Astrocyte (in vitro differentiated cells and primary cell): ENCODE results near the gene ORAI1. TPM values are rescaled to one million over a fixed set of nuclear protein-coding genes. Genes with fewer than 3 reads are reported as not detected.

Experiments used
- DNase-seq: peaks from one replicate; pipeline ENCODE4 v3.0.0-alpha.2; 2010; ENCODE audit warnings: low read depth
- FAIRE-seq: peaks from 2 replicates; lab custom pipeline; 2011; peaks lifted over from hg19 to GRCh38; lab: Jason Lieb, UNC
- H2AFZ ChIP-seq: 2 replicates; pipeline ENCODE4 v1.6.0; 2012; ENCODE audit warnings: low read depth, low read length, inconsistent platforms
- H3K27ac ChIP-seq: 2 replicates; pipeline ENCODE4 v1.5.1; 2011; ENCODE audit warnings: low read depth, low read length, inconsistent platforms
- H3K27me3 ChIP-seq: 2 replicates; pipeline ENCODE4 v1.6.0; 2011; ENCODE audit warnings: low read length, inconsistent platforms; ENCODE audit not compliant: insufficient read depth
- H3K36me3 ChIP-seq: 2 replicates; pipeline ENCODE4 v1.5.1; 2011; ENCODE audit warnings: low read length, inconsistent platforms; ENCODE audit not compliant: insufficient read depth
- H3K4me1 ChIP-seq: 2 replicates; pipeline ENCODE4 v1.5.1; 2011; ENCODE audit warnings: low read length, inconsistent platforms; ENCODE audit not compliant: insufficient read depth
- H3K4me2 ChIP-seq: 2 replicates; pipeline ENCODE4 v1.6.0; 2012; ENCODE audit warnings: low read length, inconsistent platforms
- H3K4me3 ChIP-seq: 2 replicates; pipeline ENCODE4 v1.5.1; 2011; ENCODE audit warnings: low read depth, mild to moderate bottlenecking, low read length, inconsistent platforms; ENCODE audit not compliant: insufficient read depth
- H3K79me2 ChIP-seq: 2 replicates; pipeline ENCODE4 v1.6.0; 2012; ENCODE audit warnings: mild to moderate bottlenecking, low read length, inconsistent platforms; ENCODE audit not compliant: insufficient read depth
- H3K9ac ChIP-seq: 2 replicates; pipeline ENCODE4 v1.6.0; 2012; ENCODE audit warnings: mild to moderate bottlenecking, low read length, inconsistent platforms
- H3K9me3 ChIP-seq: 2 replicates; pipeline ENCODE4 v1.5.1; 2012; ENCODE audit warnings: low read depth, mild to moderate bottlenecking, low read length, inconsistent platforms; ENCODE audit not compliant: insufficient read depth
- H4K20me1 ChIP-seq: 2 replicates; pipeline ENCODE4 v1.6.0; 2012; ENCODE audit warnings: low read length, inconsistent platforms; ENCODE audit not compliant: insufficient read depth
- H3K27ac Mint-ChIP-seq: one replicate; pipeline ENCODE4 v1.8.0; 2021; ENCODE audit warnings: mild to moderate bottlenecking, mixed read lengths; ENCODE audit not compliant: unreplicated experiment
- H3K27me3 Mint-ChIP-seq: one replicate; pipeline ENCODE4 v1.8.0; 2021; ENCODE audit warnings: low read depth, mixed read lengths; ENCODE audit not compliant: unreplicated experiment
- H3K36me3 Mint-ChIP-seq: one replicate; pipeline ENCODE4 v1.8.0; 2021; ENCODE audit warnings: low read depth, mixed read lengths; ENCODE audit not compliant: unreplicated experiment
- H3K4me1 Mint-ChIP-seq: one replicate; pipeline ENCODE4 v1.8.0; 2021; ENCODE audit warnings: low read depth, mixed read lengths; ENCODE audit not compliant: unreplicated experiment
- H3K4me3 Mint-ChIP-seq: one replicate; pipeline ENCODE4 v1.8.0; 2021; ENCODE audit warnings: mild to moderate bottlenecking, moderate library complexity, mixed read lengths; ENCODE audit not compliant: unreplicated experiment
- H3K9me3 Mint-ChIP-seq: one replicate; pipeline ENCODE4 v1.8.0; 2021; ENCODE audit warnings: mild to moderate bottlenecking, mixed read lengths; ENCODE audit not compliant: unreplicated experiment
- CTCF ChIP-seq: IDR thresholded peaks from 2 replicates; pipeline ENCODE4 v1.5.1; 2011; ENCODE audit warnings: low read depth, mild to moderate bottlenecking, inconsistent platforms, low read length, moderate library complexity; ENCODE audit not compliant: insufficient read depth
- EZH2 ChIP-seq: IDR thresholded peaks from 2 replicates; pipeline ENCODE4 v1.6.1; 2012; ENCODE audit warnings: mild to moderate bottlenecking, low read length, inconsistent platforms; ENCODE audit not compliant: insufficient read depth
- total RNA-seq: library from RNA; stranded (reverse); gene quantifications from 2 replicates; pipeline ENCODE4 v1.2.1, GENCODE V29; 2021

Gene ORAI1
- total RNA-seq, 1 donor from 2014 or later = 20.4 TPM

GRCh38 chr12:121596526-121596925 is 29.8 kb upstream of the ORAI1 start:
- Mint-ChIP-seq H3K4me3 (no peak overlapping the region), H3K27ac (no peak overlapping the region), H3K4me1 (peaks cover 4% of the 10 kb centered on the region), H3K36me3 (no peaks in the 10 kb centered on the region), H3K27me3 (no peaks in the 10 kb centered on the region), H3K9me3 (no peaks in the 10 kb centered on the region)
- Histone ChIP-seq H3K79me2 (no peaks in the 10 kb centered on the region), H3K36me3 (no peaks in the 10 kb centered on the region), H3K4me3 (no peak overlapping the region), H2AFZ (no peak overlapping the region), H3K4me2 (no peak overlapping the region), H3K27me3 (no peaks in the 10 kb centered on the region), H3K4me1 (no peaks in the 10 kb centered on the region), H4K20me1 (no peaks in the 10 kb centered on the region), H3K9ac (no peak overlapping the region), H3K9me3 (no peaks in the 10 kb centered on the region), H3K27ac (no peak overlapping the region)
- no peak for DNase-seq
- TF ChIP-seq EZH2 (no peak), CTCF (no peak)
- no peak for FAIRE-seq

DNA sequence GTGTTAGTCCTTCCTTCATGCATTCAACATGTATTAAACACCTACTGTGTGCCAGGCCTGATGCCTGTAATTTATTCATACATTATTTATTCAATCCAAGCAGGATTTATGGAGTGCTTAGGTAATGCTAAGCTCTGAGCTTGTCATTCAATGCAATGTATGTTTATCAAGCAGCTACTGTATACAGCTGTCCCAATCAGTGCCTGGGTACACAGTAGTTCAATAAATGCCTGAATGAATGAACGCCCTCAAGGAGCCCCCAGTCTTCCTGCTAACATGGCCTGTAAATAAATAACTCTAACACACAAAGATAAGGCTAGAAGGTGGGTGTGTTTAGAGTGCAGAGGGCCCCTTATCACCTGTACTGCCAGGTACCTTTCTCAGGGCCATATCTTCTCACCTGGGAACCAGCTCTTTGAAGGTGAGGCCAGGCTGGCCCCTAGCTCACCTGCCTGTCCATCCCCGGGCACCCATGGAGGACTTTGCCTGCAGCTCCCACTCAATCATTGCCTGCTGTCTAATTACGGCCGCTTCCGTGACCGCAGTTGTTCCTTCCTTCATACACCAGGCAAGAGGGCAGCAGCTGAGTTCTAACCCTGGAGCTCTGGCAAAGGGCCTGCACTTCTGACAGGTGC is 25.5 kb upstream of the ORAI1 start:
- Mint-ChIP-seq H3K4me1 (no peaks in the 10 kb centered on the region), H3K27me3 (no peaks in the 10 kb centered on the region), H3K9me3 (no peaks in the 10 kb centered on the region), H3K27ac (no peak overlapping the region), H3K4me3 (no peak overlapping the region), H3K36me3 (no peaks in the 10 kb centered on the region)
- Histone ChIP-seq H3K4me2 (no peak overlapping the region), H4K20me1 (no peaks in the 10 kb centered on the region), H2AFZ (no peak overlapping the region), H3K4me1 (no peaks in the 10 kb centered on the region), H3K9me3 (no peaks in the 10 kb centered on the region), H3K79me2 (no peaks in the 10 kb centered on the region), H3K36me3 (no peaks in the 10 kb centered on the region), H3K27me3 (no peaks in the 10 kb centered on the region), H3K4me3 (no peak overlapping the region), H3K27ac (no peak overlapping the region), H3K9ac (no peak overlapping the region)
- no peak for TF ChIP-seq EZH2
- TF ChIP-seq CTCF = no peak
- DNase-seq (no peak), FAIRE-seq (no peak)

DNA sequence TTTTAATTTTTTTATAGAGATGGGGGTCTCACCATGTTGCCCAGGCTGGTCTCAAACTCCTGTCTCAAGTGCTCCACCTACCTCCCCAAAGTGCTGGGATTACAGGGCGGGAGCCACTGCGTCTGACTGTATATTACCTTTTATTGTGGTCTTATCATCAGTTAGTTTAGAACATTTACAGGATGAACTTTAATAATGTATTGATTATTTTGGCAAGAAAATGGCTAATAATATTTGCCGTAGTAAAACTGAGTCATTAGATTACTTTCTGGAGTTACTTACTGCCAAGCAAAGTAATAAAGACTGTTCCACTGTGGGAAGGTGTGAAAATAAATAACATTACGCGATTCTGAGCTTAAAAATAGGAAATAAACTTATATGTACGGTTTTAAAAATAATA is 23.6 kb upstream of the ORAI1 start:
- H3K27me3 Mint-ChIP-seq = no peaks in the 10 kb centered on the region
- no peak overlapping the region for H3K27ac ChIP-seq
- H3K9ac ChIP-seq = no peak overlapping the region
- H3K79me2 ChIP-seq = no peaks in the 10 kb centered on the region
- no peaks in the 10 kb centered on the region for H4K20me1 ChIP-seq
- no peaks in the 10 kb centered on the region for H3K27me3 ChIP-seq
- H3K36me3 Mint-ChIP-seq = no peaks in the 10 kb centered on the region
- H3K4me1 Mint-ChIP-seq = no peaks in the 10 kb centered on the region
- H3K27ac Mint-ChIP-seq = no peak overlapping the region
- H3K9me3 Mint-ChIP-seq = no peaks in the 10 kb centered on the region
- H3K4me1 ChIP-seq = no peaks in the 10 kb centered on the region
- no peak overlapping the region for H3K4me3 ChIP-seq
- TF ChIP-seq CTCF = no peak
- TF ChIP-seq EZH2 = no peak
- no peaks in the 10 kb centered on the region for H3K9me3 ChIP-seq
- no peak overlapping the region for H2AFZ ChIP-seq
- H3K36me3 ChIP-seq = no peaks in the 10 kb centered on the region
- H3K4me2 ChIP-seq = no peak overlapping the region
- H3K4me3 Mint-ChIP-seq = no peak overlapping the region
- no peak for FAIRE-seq
- no peak for DNase-seq
